Stimulated activated CD4-positive, alpha-beta T cell treated with anti-CD3 and anti-CD28 coated beads, Interleukin-1b, Interleukin-23, amount 100 ng/mL, for 48 hours (primary cell): ENCODE measurements around the gene C1orf105.
"Not testable (repeated sequence)": the region's sequence is repeated elsewhere in the genome, so short reads cannot be mapped to it uniquely, and the experiment has no call there.

Experiments used
- DNase-seq: peaks from one replicate; pipeline ENCODE4 v3.0.0-alpha.2; 2020

C1orf105 gene

GRCh38 chr1:172496127-172496526, 75.6 kb downstream of the C1orf105 start:
- DNase-seq = not testable (repeated sequence)

DNA sequence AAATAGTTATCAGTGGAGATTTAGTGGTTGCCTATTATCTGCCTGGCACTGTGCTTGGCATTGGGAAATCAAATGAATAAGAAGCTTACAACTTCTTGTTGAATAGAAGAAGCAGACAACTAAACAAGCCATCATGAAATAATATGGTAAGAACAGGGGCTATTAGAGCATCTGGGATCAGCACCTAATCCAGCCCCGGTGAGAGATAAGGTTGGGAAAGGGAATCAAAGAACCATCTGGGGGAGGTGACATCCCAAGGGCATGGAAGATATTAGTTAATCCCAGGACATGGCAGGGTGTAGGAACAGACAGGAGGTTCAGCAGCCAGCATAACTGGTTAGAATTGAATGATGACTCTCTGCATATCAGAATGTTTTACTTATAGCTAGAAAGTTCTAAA, 76.2 kb downstream of the C1orf105 start:
- no peak for DNase-seq

DNA sequence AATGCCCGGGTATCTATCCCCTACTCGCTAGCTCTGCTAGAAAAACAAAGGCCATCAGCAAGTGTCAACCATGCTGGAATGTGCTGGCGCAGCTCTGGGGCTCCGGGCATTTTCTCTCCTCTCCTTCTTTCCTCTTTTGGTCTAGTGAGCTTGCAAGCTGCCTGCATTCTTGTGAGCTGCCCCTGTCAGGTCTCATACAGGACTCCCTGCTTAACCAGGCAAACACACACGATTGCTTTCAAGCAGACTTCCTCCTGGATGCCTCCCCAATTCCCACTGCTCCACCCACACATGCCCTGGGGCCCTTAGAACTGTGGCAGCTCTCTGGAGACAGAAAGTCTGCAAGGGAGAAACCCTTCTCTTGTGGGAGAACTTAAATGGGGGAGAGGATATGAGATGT, 76.7 kb downstream of the C1orf105 start:
- DNase-seq = no peak

DNA sequence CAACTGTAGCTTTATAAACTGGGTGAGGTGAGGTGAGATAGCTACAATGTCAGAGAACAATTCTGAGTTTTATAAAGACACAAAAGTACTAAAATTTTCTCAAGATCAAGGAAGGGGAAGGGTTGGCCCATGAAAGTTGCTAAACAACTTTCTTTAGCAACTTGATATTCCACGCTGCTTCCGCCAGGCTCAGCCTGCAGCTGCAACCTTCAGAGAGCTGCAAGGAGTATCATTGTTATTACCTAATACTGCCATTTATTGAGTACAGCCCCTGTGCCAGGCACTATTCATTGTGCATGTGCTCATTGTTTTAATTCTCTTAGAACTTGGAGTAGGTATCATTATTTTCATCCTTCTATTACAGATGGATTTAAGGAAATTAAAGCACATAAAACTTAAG, 78.4 kb downstream of the C1orf105 start:
- DNase-seq = no peak

- peak; percentile 4 for DNase-seq
These were observed 79.2 kb downstream of the C1orf105 start for GRCh38 chr1:172499636-172500141.

DNA sequence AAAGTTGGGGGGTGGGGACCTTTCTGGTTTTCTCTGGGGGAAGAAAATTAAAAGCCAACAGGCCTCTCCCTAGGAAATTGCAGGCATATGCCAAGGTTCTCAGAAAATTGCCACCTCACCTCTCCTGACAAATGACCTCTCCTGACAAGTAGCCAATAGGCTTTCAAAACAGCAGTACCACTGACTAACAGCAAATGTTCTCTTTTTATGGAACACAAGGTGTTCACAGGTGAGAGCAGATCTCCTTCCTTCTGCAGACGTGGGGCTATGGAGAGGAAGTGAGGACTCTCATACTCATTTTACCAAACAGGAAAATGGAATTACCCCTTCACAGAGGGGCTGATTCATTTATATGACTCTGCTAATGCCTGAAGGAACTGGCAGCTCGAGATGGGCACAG, 79.7 kb downstream of the C1orf105 start:
- DNase-seq = no peak

GRCh38 chr1:172507741-172508140, 87.3 kb downstream of the C1orf105 start:
- no peak for DNase-seq

GRCh38 chr1:172510479-172510878, 90.0 kb downstream of the C1orf105 start:
- no peak for DNase-seq

DNA sequence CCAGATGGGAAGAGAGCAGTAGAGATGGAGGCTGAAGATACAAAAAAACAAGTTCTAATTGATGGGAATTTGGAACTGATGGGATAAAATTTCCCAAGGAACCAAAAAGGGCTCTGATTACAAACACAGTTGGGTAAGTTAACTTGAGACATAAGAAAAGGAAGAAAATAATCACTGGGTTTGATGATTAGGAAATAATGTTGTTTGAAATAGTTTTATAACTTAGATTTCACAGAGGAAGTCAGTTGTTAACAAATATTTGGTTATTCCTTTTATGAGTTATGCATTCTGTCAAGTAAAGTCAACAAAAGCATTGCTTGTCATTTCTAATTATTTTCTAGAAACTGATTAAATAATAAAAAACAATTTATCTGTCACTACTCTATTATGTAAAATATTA, 92.1 kb downstream of the C1orf105 start:
- DNase-seq = no peak

DNA sequence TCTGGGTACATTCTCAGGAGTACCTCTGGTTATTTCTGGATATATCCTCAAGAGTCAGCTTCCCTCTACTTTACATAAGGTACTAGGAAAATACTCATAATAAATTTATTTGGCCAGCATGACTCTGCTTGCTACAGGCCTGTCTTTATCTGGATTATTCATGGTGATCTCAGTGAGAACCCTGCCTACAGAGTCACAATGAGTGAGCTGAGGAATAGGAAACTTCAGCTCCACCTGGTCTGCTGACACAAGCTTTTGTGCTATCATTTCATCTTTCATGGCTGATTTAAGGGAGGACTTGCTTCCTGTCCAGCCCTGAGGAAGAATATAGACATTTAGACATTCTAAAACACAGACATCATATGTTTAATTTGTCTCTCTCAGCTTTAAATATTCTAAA, 93.0 kb downstream of the C1orf105 start:
- no peak for DNase-seq

DNA sequence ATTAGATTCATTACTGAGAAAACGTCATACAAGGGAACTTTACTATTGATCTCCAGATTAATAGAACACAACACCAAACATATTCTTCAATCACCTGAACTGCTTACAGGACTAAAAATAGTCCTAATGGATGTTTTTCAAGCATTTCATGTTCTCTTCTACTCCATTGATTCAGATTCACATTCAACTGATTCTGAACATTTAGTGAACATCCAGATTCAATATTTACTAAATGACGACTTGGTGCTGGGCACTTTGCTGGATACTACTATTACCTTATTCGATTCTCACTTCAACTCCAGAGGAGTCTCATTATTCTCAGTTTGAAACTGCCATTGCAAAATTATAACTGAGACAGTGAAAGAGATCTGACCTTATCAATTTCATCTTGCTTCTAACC, 93.6 kb downstream of the C1orf105 start:
- DNase-seq = no peak

DNA sequence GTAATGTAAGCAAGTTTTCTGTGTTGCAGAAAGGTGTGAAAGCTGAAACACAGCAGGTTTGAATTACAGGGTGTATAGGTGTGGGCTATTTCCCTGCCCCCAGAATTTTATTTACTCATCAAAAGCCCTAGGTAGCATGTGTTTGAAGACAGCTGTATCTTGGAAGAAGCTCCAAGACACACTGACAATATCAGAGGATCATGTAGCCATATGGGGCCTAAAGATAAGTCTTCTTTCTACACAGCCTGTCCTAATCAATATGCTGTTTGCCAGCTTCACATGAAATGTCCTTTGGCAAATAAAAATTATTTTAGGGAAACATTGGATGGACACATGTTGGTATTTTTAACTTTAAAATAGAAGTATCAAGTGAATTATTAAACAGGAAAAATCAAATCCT, 95.0 kb downstream of the C1orf105 start:
- no peak for DNase-seq

DNA sequence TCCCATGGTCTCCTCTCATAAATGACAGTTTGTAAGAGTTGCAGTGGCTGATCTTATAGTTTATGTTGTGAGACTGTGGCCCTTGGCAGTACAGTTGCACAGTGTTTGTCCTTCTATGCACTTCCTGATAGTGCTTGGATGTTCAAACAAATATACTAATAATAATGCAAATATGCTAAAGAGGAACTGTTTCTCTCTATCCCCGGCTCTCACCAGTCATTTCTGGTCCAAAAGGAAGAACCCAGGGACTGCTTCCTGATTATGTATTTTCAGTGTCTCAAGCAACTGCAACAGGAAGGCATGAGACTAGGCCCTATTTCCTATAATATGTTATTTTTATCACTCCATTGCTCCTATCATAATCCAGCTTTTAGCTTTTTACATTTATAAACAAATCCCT, 95.4 kb downstream of the C1orf105 start:
- no peak for DNase-seq

DNA sequence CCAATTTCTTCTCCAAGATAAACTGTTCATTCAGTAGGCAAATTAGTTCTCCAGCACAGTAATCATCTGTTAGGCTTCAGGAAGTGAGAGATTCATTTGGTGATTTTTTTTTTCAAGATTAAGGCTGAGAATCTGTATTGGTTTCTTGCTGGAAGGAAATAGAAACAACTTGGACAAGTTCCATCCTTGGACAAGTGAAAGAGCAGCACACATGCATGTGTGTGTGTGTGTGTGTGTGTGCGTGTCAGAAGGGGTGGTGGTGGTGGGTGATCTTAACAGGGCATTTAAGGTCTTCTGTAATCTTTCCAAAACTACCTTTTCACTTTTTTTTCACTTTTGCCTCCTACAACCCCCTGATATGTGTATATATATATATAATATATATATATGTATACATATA, 96.6 kb downstream of the C1orf105 start:
- DNase-seq = no peak

GRCh38 chr1:172517545-172517944, 97.1 kb downstream of the C1orf105 start:
- no peak for DNase-seq
